PC-9 (cell line): ENCODE measurements around the gene POMT2. TPM values are rescaled to one million over a fixed set of nuclear protein-coding genes. Genes with fewer than 3 reads are reported as not detected.

ENCODE experiments used
- BruUV-seq: library from RNA; stranded (reverse); fragments of 400-500 nt; replicated peaks from 2 replicates; lab custom pipeline; 2021; lab: Mats Ljungman, UMichigan
- CTCF ChIA-PET: fragments of 300-600 bp; sonication (Branson Sonifier 250); formaldehyde crosslinking; loops from one replicate; lab custom pipeline; 2022; ENCODE audit warnings: antibody characterized with exemption; lab: Charles Lee
- POLR2A ChIA-PET: fragments of 300-600 bp; sonication (Branson Sonifier 250); formaldehyde crosslinking; loops from one replicate; lab custom pipeline; 2022; ENCODE audit warnings: antibody characterized with exemption; ENCODE audit not compliant: unreplicated experiment; lab: Charles Lee
- DNase-seq, 2 experiments: peaks; one replicate each; pipeline versions ENCODE4 v3.0.0 to v3.0.0-alpha.2; 2015 to 2022; ENCODE audit warnings: mixed read lengths in 1 of 2
- H2AFZ ChIP-seq: fragments of 200-600 bp; sonication (generic); 2 replicates; pipeline ENCODE4 v1.8.1; 2017; ENCODE audit warnings: antibody characterized with exemption
- H3F3A ChIP-seq: fragments of 200-600 bp; sonication (generic); 2 replicates; pipeline ENCODE4 v1.8.1; 2017; ENCODE audit warnings: antibody characterized with exemption, mild to moderate bottlenecking, low read depth; ENCODE audit not compliant: insufficient read depth
- H3K27ac ChIP-seq: fragments of 200-600 bp; sonication (generic); 2 replicates; pipeline ENCODE4 v1.6.1; 2016; ENCODE audit warnings: mixed run types
- H3K27me3 ChIP-seq: fragments of 200-600 bp; sonication (generic); 2 replicates; pipeline ENCODE4 v1.6.1; 2016; ENCODE audit warnings: low read depth, mixed run types; ENCODE audit not compliant: insufficient read depth
- H3K36me3 ChIP-seq: fragments of 200-600 bp; sonication (generic); 2 replicates; pipeline ENCODE4 v1.6.1; 2016; ENCODE audit warnings: low read depth, mixed run types
- H3K4me1 ChIP-seq: fragments of 200-600 bp; sonication (generic); replicated peaks from 2 replicates; pipeline ENCODE4 v1.6.1; 2016; ENCODE audit warnings: mixed run types; ENCODE audit not compliant: insufficient read depth
- H3K4me2 ChIP-seq: fragments of 200-600 bp; sonication (generic); 2 replicates; pipeline ENCODE4 v1.6.1; 2017; ENCODE audit warnings: mixed run types
- H3K4me3 ChIP-seq: fragments of 200-600 bp; sonication (generic); 2 replicates; pipeline ENCODE4 v1.6.1; 2016; ENCODE audit warnings: mixed run types
- H3K79me2 ChIP-seq: fragments of 200-600 bp; sonication (generic); 2 replicates; pipeline ENCODE4 v1.6.1; 2017; ENCODE audit warnings: low read depth, mixed run types
- H3K9me2 ChIP-seq: fragments of 200-600 bp; sonication (generic); 2 replicates; pipeline ENCODE4 v1.8.1; 2017; ENCODE audit warnings: mild to moderate bottlenecking; ENCODE audit not compliant: insufficient read depth
- H3K9me3 ChIP-seq: fragments of 200-600 bp; sonication (generic); 2 replicates; pipeline ENCODE4 v1.8.1; 2016; ENCODE audit warnings: low read depth; ENCODE audit not compliant: insufficient read depth
- H4K20me1 ChIP-seq: fragments of 200-600 bp; sonication (generic); 2 replicates; pipeline ENCODE4 v1.8.1; 2017; ENCODE audit not compliant: insufficient read depth
- EZH2 ChIP-seq: fragments of 200-600 bp; sonication (generic); IDR thresholded peaks from 2 replicates; pipeline ENCODE4 v1.8.0; 2017; ENCODE audit warnings: antibody characterized with exemption, low read depth
- intact Hi-C: fragments of 100-400 bp; cut with micrococcal nuclease; formaldehyde crosslinking; loops from one replicate; pipeline ENCODE4 v1.10.0; 2022; ENCODE audit not compliant: unreplicated experiment
- total RNA-seq: library from RNA; stranded (reverse); gene quantifications from 2 replicates; pipeline ENCODE4 v1.2.3, GENCODE V29; 2021
- TF ChIP-seq, protein P1 (sequence below): fragments of 200-600 bp; sonication (generic); conservative IDR thresholded peaks from 2 replicates; pipeline ENCODE4 v1.6.1; 2017; ENCODE audit warnings: mixed run types, antibody characterized with exemption, mild to moderate bottlenecking, moderate library complexity

The POMT2 gene
- total RNA-seq, 1 experiment from 2014 or later: 96.5 TPM

GRCh38 chr14:77353469-77354141 lies 32.9 kb upstream of the POMT2 start:
- no peak for DNase-seq
- Histone ChIP-seq H3K27me3 (no peaks in the 10 kb centered on the region), H3K79me2 (no peaks in the 10 kb centered on the region), H3K27ac (no peak overlapping the region), H4K20me1 (no peaks in the 10 kb centered on the region), H3K9me2 (no peaks in the 10 kb centered on the region), H3K4me3 (no peak overlapping the region), H3F3A (no peaks in the 10 kb centered on the region), H3K4me1 (no peaks in the 10 kb centered on the region), H2AFZ (no peak overlapping the region), H3K36me3 (no peaks in the 10 kb centered on the region), H3K4me2 (no peak overlapping the region), H3K9me3 (no peaks in the 10 kb centered on the region)
- CTCF ChIA-PET: no interaction called here
- no peak for TF ChIP-seq EZH2
- TF ChIP-seq, protein P1, sequence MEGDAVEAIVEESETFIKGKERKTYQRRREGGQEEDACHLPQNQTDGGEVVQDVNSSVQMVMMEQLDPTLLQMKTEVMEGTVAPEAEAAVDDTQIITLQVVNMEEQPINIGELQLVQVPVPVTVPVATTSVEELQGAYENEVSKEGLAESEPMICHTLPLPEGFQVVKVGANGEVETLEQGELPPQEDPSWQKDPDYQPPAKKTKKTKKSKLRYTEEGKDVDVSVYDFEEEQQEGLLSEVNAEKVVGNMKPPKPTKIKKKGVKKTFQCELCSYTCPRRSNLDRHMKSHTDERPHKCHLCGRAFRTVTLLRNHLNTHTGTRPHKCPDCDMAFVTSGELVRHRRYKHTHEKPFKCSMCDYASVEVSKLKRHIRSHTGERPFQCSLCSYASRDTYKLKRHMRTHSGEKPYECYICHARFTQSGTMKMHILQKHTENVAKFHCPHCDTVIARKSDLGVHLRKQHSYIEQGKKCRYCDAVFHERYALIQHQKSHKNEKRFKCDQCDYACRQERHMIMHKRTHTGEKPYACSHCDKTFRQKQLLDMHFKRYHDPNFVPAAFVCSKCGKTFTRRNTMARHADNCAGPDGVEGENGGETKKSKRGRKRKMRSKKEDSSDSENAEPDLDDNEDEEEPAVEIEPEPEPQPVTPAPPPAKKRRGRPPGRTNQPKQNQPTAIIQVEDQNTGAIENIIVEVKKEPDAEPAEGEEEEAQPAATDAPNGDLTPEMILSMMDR: no peak
- intact Hi-C loops: no loop called here
- POLR2A ChIA-PET: no interaction called here
- no TSS peak for BruUV-seq

DNA sequence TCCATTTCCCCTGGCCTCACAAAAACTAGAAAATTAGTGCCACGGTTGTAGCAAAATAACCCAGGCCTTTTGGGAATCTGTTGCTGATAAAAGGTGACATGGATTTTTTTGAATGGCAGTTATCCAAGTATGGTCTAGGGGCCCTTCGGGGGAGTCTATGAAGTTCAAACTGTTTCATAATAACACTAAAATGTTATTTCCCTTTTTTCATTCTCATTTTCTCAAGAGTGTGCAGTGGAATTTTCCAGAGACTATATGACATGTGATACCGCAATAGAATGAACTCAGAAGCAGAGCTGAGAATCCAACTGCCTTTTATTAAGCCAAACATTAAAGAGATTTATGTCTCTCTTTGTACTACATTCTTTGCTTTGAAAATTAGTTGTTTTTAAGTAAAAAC lies 27.1 kb upstream of the POMT2 start:
- H3K9me3 ChIP-seq: no peaks in the 10 kb centered on the region
- no peaks in the 10 kb centered on the region for H4K20me1 ChIP-seq
- H3K79me2 ChIP-seq: no peaks in the 10 kb centered on the region
- ChIA-PET CTCF (no interaction called here), POLR2A (no interaction called here)
- no peak for TF ChIP-seq EZH2
- TF ChIP-seq, protein P1: no peak
- H3K27ac ChIP-seq: no peak overlapping the region
- no peak for DNase-seq
- H3F3A ChIP-seq: no peaks in the 10 kb centered on the region
- no peak overlapping the region for H3K4me3 ChIP-seq
- H3K36me3 ChIP-seq: no peaks in the 10 kb centered on the region
- no peak overlapping the region for H2AFZ ChIP-seq
- H3K9me2 ChIP-seq: no peaks in the 10 kb centered on the region
- H3K4me2 ChIP-seq: no peak overlapping the region
- BruUV-seq: no TSS peak
- H3K4me1 ChIP-seq: no peaks in the 10 kb centered on the region
- H3K27me3 ChIP-seq: no peaks in the 10 kb centered on the region
- intact Hi-C loops: no loop called here

GRCh38 chr14:77346495-77346894 lies 25.8 kb upstream of the POMT2 start:
- Histone ChIP-seq H3K27ac (no peak overlapping the region), H3K36me3 (no peaks in the 10 kb centered on the region), H2AFZ (no peak overlapping the region), H3K4me3 (no peak overlapping the region), H3K9me2 (no peaks in the 10 kb centered on the region), H3F3A (no peaks in the 10 kb centered on the region), H4K20me1 (no peaks in the 10 kb centered on the region), H3K79me2 (no peaks in the 10 kb centered on the region), H3K4me1 (no peaks in the 10 kb centered on the region), H3K27me3 (no peaks in the 10 kb centered on the region), H3K4me2 (no peak overlapping the region), H3K9me3 (no peaks in the 10 kb centered on the region)
- ChIA-PET POLR2A (no interaction called here), CTCF (interaction anchor here (0.6 to 0.7 kb wide), 2 partner anchors 12 to 44 kb away, joined by 3 to 8 read pairs; no protein-coding TSS in a partner anchor)
- DNase-seq: no peak
- BruUV-seq: no TSS peak
- TF ChIP-seq, protein P1: no peak
- no peak for TF ChIP-seq EZH2
- intact Hi-C loops: no loop called here
